WTC11 (cell line): Measurements from ENCODE around the gene ADAMTSL4. TPM values are rescaled to one million over a fixed set of nuclear protein-coding genes. Genes with fewer than 3 reads are reported as not detected.

Experiments used
- ATAC-seq: fragments of 200-7000 bp; cut with Tn5 transposase; 2 replicates; pipeline ENCODE4 v1.10.0; 2021; ENCODE audit warnings: mild to moderate bottlenecking, moderate library complexity
- CTCF ChIA-PET: fragments of 300-600 bp; sonication (Branson Sonifier 250); formaldehyde crosslinking; loops from one replicate; lab custom pipeline; 2021; ENCODE audit warnings: antibody characterized with exemption; lab: Charles Lee
- POLR2A ChIA-PET: fragments of 350-600 bp; sonication (Branson Sonifier 250); formaldehyde crosslinking; loops from one replicate; lab custom pipeline; 2021; ENCODE audit warnings: antibody characterized with exemption; lab: Charles Lee
- DNase-seq: peaks from one replicate; pipeline ENCODE4 v3.0.0; 2021; ENCODE audit warnings: low spot score
- H3K27ac Mint-ChIP-seq: 2 replicates; pipeline ENCODE4 v1.8.0; 2021; ENCODE audit warnings: mixed read lengths
- H3K27me3 Mint-ChIP-seq: 2 replicates; pipeline ENCODE4 v1.8.0; 2021; ENCODE audit warnings: low read depth, mild to moderate bottlenecking, moderate library complexity, mixed read lengths
- H3K36me3 Mint-ChIP-seq: 2 replicates; pipeline ENCODE4 v1.8.0; 2021; ENCODE audit warnings: mixed read lengths
- H3K4me1 Mint-ChIP-seq: 2 replicates; pipeline ENCODE4 v1.8.0; 2022; ENCODE audit warnings: mixed read lengths
- H3K4me3 Mint-ChIP-seq: 2 replicates; pipeline ENCODE4 v1.8.0; 2021; ENCODE audit warnings: mild to moderate bottlenecking, moderate library complexity, mixed read lengths
- H3K9me3 Mint-ChIP-seq: 2 replicates; pipeline ENCODE4 v1.8.0; 2021; ENCODE audit warnings: mixed read lengths
- ELF4 ChIP-seq: sonication (generic); formaldehyde crosslinking; IDR thresholded peaks from 2 replicates; pipeline ENCODE4 v1.8.1; 2022; ENCODE audit warnings: low read depth, mild to moderate bottlenecking, moderate library complexity, missing genetic modification reagents
- FOXK1 ChIP-seq: sonication (generic); formaldehyde crosslinking; IDR thresholded peaks from 2 replicates; pipeline ENCODE4 v1.8.0; 2022; ENCODE audit warnings: mild to moderate bottlenecking, moderate library complexity, missing genetic modification reagents
- FOXP4 ChIP-seq: sonication (generic); formaldehyde crosslinking; IDR thresholded peaks from 2 replicates; pipeline ENCODE4 v1.8.0; 2022; ENCODE audit warnings: mild to moderate bottlenecking, missing genetic modification reagents
- MLX ChIP-seq: sonication (generic); formaldehyde crosslinking; IDR thresholded peaks from 2 replicates; pipeline ENCODE4 v1.8.1; 2023; ENCODE audit warnings: mild to moderate bottlenecking, missing genetic modification reagents, moderate library complexity
- NR3C1 ChIP-seq: sonication (generic); formaldehyde crosslinking; conservative IDR thresholded peaks from 2 replicates; pipeline ENCODE4 v1.8.1; 2023; ENCODE audit warnings: low read depth, mild to moderate bottlenecking, missing genetic modification reagents
- OVOL2 ChIP-seq: fragments of 250-450 bp; sonication (Bioruptor Pico); IDR thresholded peaks from 2 replicates; pipeline ENCODE4 v1.9.0; 2021; ENCODE audit warnings: mild to moderate bottlenecking, borderline replicate concordance
- SMAD4 ChIP-seq: sonication (generic); formaldehyde crosslinking; IDR thresholded peaks from 2 replicates; pipeline ENCODE4 v1.8.0; 2022; ENCODE audit warnings: mild to moderate bottlenecking, missing genetic modification reagents
- SP1 ChIP-seq: sonication (generic); formaldehyde crosslinking; conservative IDR thresholded peaks from 2 replicates; pipeline ENCODE4 v1.8.1; 2022; ENCODE audit warnings: missing genetic modification reagents
- USF1 ChIP-seq: sonication (generic); formaldehyde crosslinking; IDR thresholded peaks from 2 replicates; pipeline ENCODE4 v1.8.0; 2022; ENCODE audit warnings: mild to moderate bottlenecking, missing genetic modification reagents
- ZNF232 ChIP-seq: sonication (generic); formaldehyde crosslinking; IDR thresholded peaks from 2 replicates; pipeline ENCODE4 v1.8.0; 2022; ENCODE audit warnings: mild to moderate bottlenecking, missing genetic modification reagents
- ZNF317 ChIP-seq: sonication (generic); formaldehyde crosslinking; IDR thresholded peaks from 2 replicates; pipeline ENCODE4 v1.8.1; 2023; ENCODE audit warnings: low read depth, mild to moderate bottlenecking, moderate library complexity, missing genetic modification reagents, borderline replicate concordance
- ZNF423 ChIP-seq: fragments of 250-450 bp; sonication (Bioruptor Pico); IDR thresholded peaks from 2 replicates; pipeline ENCODE4 v2.1.2; 2022; ENCODE audit warnings: mild to moderate bottlenecking, moderate library complexity
- ZSCAN18 ChIP-seq: fragments of 250-450 bp; sonication (Bioruptor Pico); IDR thresholded peaks from 2 replicates; pipeline ENCODE4 v2.1.2; 2022; ENCODE audit warnings: mild to moderate bottlenecking, moderate library complexity
- total RNA-seq: library from RNA; stranded (reverse); gene quantifications from 3 replicates; pipeline ENCODE4 v1.2.3, GENCODE V29; 2021
- TF ChIP-seq, protein P1 (sequence below): fragments of 200-600 bp; IDR thresholded peaks from 2 replicates; pipeline ENCODE4 v1.8.0; 2022; ENCODE audit warnings: antibody characterized with exemption
- TF ChIP-seq, protein P2 (sequence below): sonication (generic); formaldehyde crosslinking; IDR thresholded peaks from 2 replicates; pipeline ENCODE4 v1.8.1; 2022; ENCODE audit warnings: mild to moderate bottlenecking, moderate library complexity, missing genetic modification reagents
- TF ChIP-seq, protein P3 (sequence below): sonication (generic); formaldehyde crosslinking; conservative IDR thresholded peaks from 2 replicates; pipeline ENCODE4 v1.8.1; 2023; ENCODE audit warnings: mild to moderate bottlenecking, low read depth, missing genetic modification reagents, moderate library complexity
- TF ChIP-seq, protein P4 (sequence below): sonication (generic); formaldehyde crosslinking; IDR thresholded peaks from 2 replicates; pipeline ENCODE4 v1.8.1; 2023; ENCODE audit warnings: mild to moderate bottlenecking, missing genetic modification reagents
- TF ChIP-seq, protein P5 (sequence below): fragments of 250-450 bp; sonication (Bioruptor Pico); conservative IDR thresholded peaks from 2 replicates; pipeline ENCODE4 v1.9.0; 2021; ENCODE audit warnings: mild to moderate bottlenecking

ADAMTSL4 gene
- total RNA-seq, 1 experiment from 2014 or later = 6.6 TPM

DNA sequence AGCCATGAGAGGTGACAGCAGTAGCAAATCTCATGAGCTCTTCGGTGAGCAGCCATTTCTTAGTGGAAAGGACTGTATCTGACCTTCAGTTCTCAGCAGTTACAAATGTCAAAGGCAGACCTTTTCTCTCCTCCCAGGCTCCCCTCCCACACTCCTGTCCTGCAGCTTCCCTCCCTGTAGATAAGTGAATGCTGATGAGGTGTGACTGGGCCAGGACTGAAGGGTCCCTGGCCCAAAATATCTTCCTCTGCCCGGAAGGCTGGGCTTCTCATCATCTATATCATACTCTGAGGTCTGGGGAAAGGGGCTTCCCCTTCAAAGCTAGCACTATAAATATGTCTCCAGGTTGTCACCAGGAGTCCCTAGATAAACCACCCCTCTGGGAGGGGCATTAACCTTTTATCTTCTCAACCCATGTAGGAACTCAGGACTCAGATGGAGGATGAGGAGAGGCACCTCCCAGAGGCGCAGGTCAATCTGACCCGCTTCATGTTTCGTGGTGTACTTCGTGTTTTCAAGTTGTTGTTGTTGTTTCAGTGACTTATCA, 3.6 kb upstream of the ADAMTSL4 start:
- Mint-ChIP-seq H3K4me3 (no peak overlapping the region), H3K9me3 (no peaks in the 10 kb centered on the region), H3K36me3 (no peaks in the 10 kb centered on the region), H3K27ac (no peak overlapping the region), H3K4me1 (peaks cover 9% of the 10 kb centered on the region), H3K27me3 (peaks cover 32% of the 10 kb centered on the region)
- ATAC-seq = no peak
- DNase-seq = no peak
- POLR2A ChIA-PET = interaction anchor here (1.2 kb wide), 1 partner anchor 14 kb away, joined by 3 read pairs; no protein-coding TSS in a partner anchor
- CTCF ChIA-PET = interaction anchor here (0.9 to 1.2 kb wide), 2 partner anchors 9 to 359 kb away, joined by 3 read pairs; no protein-coding TSS in a partner anchor
- TF ChIP-seq ZSCAN18 (no peak), FOXP4 (CRISPR knock-in tag) (no peak), USF1 (CRISPR knock-in tag) (no peak), ZNF232 (CRISPR knock-in tag) (no peak), OVOL2 (CRISPR knock-in tag) (no peak), ELF4 (CRISPR knock-in tag) (no peak)
- TF ChIP-seq, protein P1, sequence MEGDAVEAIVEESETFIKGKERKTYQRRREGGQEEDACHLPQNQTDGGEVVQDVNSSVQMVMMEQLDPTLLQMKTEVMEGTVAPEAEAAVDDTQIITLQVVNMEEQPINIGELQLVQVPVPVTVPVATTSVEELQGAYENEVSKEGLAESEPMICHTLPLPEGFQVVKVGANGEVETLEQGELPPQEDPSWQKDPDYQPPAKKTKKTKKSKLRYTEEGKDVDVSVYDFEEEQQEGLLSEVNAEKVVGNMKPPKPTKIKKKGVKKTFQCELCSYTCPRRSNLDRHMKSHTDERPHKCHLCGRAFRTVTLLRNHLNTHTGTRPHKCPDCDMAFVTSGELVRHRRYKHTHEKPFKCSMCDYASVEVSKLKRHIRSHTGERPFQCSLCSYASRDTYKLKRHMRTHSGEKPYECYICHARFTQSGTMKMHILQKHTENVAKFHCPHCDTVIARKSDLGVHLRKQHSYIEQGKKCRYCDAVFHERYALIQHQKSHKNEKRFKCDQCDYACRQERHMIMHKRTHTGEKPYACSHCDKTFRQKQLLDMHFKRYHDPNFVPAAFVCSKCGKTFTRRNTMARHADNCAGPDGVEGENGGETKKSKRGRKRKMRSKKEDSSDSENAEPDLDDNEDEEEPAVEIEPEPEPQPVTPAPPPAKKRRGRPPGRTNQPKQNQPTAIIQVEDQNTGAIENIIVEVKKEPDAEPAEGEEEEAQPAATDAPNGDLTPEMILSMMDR = no peak
- TF ChIP-seq, protein P2, sequence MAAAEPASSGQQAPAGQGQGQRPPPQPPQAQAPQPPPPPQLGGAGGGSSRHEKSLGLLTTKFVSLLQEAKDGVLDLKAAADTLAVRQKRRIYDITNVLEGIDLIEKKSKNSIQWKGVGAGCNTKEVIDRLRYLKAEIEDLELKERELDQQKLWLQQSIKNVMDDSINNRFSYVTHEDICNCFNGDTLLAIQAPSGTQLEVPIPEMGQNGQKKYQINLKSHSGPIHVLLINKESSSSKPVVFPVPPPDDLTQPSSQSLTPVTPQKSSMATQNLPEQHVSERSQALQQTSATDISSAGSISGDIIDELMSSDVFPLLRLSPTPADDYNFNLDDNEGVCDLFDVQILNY (CRISPR knock-in tag) = no peak
- TF ChIP-seq, protein P3, sequence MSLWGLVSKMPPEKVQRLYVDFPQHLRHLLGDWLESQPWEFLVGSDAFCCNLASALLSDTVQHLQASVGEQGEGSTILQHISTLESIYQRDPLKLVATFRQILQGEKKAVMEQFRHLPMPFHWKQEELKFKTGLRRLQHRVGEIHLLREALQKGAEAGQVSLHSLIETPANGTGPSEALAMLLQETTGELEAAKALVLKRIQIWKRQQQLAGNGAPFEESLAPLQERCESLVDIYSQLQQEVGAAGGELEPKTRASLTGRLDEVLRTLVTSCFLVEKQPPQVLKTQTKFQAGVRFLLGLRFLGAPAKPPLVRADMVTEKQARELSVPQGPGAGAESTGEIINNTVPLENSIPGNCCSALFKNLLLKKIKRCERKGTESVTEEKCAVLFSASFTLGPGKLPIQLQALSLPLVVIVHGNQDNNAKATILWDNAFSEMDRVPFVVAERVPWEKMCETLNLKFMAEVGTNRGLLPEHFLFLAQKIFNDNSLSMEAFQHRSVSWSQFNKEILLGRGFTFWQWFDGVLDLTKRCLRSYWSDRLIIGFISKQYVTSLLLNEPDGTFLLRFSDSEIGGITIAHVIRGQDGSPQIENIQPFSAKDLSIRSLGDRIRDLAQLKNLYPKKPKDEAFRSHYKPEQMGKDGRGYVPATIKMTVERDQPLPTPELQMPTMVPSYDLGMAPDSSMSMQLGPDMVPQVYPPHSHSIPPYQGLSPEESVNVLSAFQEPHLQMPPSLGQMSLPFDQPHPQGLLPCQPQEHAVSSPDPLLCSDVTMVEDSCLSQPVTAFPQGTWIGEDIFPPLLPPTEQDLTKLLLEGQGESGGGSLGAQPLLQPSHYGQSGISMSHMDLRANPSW = no peak
- TF ChIP-seq, all 79 proteins: peak for 0

GRCh38 chr1:150546294-150546937, 2.8 kb upstream of the ADAMTSL4 start:
- Mint-ChIP-seq H3K27me3 (peaks cover 41% of the 10 kb centered on the region), H3K9me3 (no peaks in the 10 kb centered on the region), H3K4me1 (peaks cover 13% of the 10 kb centered on the region), H3K36me3 (no peaks in the 10 kb centered on the region), H3K4me3 (no peak overlapping the region), H3K27ac (no peak overlapping the region)
- TF ChIP-seq MLX (CRISPR knock-in tag) (no peak), ZNF423 (CRISPR knock-in tag) (no peak), SP1 (no peak), SMAD4 (CRISPR knock-in tag) (no peak), ZNF317 (CRISPR knock-in tag) (no peak), NR3C1 (CRISPR knock-in tag) (no peak), FOXK1 (CRISPR knock-in tag) (no peak)
- TF ChIP-seq, protein P4, sequence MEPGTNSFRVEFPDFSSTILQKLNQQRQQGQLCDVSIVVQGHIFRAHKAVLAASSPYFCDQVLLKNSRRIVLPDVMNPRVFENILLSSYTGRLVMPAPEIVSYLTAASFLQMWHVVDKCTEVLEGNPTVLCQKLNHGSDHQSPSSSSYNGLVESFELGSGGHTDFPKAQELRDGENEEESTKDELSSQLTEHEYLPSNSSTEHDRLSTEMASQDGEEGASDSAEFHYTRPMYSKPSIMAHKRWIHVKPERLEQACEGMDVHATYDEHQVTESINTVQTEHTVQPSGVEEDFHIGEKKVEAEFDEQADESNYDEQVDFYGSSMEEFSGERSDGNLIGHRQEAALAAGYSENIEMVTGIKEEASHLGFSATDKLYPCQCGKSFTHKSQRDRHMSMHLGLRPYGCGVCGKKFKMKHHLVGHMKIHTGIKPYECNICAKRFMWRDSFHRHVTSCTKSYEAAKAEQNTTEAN = no peak
- TF ChIP-seq, protein P5, sequence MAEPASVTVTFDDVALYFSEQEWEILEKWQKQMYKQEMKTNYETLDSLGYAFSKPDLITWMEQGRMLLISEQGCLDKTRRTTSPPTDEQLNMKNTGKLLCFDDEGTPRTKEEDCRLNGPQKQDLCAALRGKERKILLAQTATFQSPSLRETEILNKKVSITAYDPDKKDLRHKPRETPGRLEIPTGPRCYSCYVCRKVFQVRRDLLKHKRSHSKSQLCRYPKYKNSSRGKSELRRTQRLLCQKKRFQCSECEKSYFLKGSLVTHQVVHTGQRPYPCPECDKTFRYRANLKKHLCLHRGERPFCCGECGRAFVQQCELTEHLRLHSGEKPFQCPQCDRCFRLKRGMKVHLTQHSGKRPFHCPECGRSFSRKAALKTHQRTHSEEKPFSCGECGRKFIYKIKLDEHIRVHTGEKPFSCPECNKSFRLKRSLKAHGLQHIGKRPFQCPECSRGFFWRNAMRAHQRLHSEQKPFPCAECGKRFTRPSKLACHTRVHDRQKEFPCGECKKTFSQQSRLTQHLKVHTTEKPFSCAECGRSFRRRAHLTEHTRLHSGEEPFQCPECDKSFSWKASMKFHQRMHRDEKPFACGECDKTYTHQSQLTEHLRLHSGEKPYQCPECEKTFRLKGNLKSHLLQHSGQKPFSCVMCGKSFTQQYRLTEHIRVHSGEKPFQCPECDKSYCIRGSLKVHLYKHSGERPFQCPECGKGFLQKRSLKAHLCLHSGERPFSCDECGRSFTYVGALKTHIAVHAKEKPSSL (CRISPR knock-in tag) = no peak
- DNase-seq = no peak
- no peak for ATAC-seq
- ChIA-PET CTCF (interaction anchor here (0.9 to 1.2 kb wide), 3 partner anchors 9 to 359 kb away, joined by 3 read pairs; no protein-coding TSS in a partner anchor), POLR2A (no interaction called here)
